OCI-LY1 (cell line): ENCODE data around the gene CNTN1.

Experiments
- EZH2 ChIP-seq: fragments of 200-600 bp; sonication (generic), shearing (Covaris generic); IDR thresholded peaks from 2 replicates; pipeline ENCODE4 v1.8.0; 2017; ENCODE audit warnings: borderline replicate concordance, mixed run types, mild to moderate bottlenecking, antibody characterized with exemption, low read length, moderate library complexity, mixed read lengths
- TF ChIP-seq, protein P1 (sequence below): fragments of 200-600 bp; sonication (generic), shearing (Covaris generic); IDR thresholded peaks from 2 replicates; pipeline ENCODE4 v1.5.1; 2017; ENCODE audit warnings: mild to moderate bottlenecking, antibody characterized with exemption, low read length, moderate library complexity, mixed read lengths

- TF ChIP-seq, protein P1, sequence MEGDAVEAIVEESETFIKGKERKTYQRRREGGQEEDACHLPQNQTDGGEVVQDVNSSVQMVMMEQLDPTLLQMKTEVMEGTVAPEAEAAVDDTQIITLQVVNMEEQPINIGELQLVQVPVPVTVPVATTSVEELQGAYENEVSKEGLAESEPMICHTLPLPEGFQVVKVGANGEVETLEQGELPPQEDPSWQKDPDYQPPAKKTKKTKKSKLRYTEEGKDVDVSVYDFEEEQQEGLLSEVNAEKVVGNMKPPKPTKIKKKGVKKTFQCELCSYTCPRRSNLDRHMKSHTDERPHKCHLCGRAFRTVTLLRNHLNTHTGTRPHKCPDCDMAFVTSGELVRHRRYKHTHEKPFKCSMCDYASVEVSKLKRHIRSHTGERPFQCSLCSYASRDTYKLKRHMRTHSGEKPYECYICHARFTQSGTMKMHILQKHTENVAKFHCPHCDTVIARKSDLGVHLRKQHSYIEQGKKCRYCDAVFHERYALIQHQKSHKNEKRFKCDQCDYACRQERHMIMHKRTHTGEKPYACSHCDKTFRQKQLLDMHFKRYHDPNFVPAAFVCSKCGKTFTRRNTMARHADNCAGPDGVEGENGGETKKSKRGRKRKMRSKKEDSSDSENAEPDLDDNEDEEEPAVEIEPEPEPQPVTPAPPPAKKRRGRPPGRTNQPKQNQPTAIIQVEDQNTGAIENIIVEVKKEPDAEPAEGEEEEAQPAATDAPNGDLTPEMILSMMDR, result no peak
- no peak for TF ChIP-seq EZH2
These were observed 415.8 kb downstream of the CNTN1 start for GRCh38 chr12:41108032-41108431.
